OCI-LY1 (cell line): ENCODE results near the gene SLCO6A1.

Experiments used
- EZH2 ChIP-seq: fragments of 200-600 bp; sonication (generic), shearing (Covaris generic); IDR thresholded peaks from 2 replicates; pipeline ENCODE4 v1.8.0; 2017; ENCODE audit warnings: borderline replicate concordance, mixed run types, mild to moderate bottlenecking, antibody characterized with exemption, low read length, moderate library complexity, mixed read lengths
- TF ChIP-seq, protein P1 (sequence below): fragments of 200-600 bp; sonication (generic), shearing (Covaris generic); IDR thresholded peaks from 2 replicates; pipeline ENCODE4 v1.5.1; 2017; ENCODE audit warnings: mild to moderate bottlenecking, antibody characterized with exemption, low read length, moderate library complexity, mixed read lengths

- TF ChIP-seq, protein P1, sequence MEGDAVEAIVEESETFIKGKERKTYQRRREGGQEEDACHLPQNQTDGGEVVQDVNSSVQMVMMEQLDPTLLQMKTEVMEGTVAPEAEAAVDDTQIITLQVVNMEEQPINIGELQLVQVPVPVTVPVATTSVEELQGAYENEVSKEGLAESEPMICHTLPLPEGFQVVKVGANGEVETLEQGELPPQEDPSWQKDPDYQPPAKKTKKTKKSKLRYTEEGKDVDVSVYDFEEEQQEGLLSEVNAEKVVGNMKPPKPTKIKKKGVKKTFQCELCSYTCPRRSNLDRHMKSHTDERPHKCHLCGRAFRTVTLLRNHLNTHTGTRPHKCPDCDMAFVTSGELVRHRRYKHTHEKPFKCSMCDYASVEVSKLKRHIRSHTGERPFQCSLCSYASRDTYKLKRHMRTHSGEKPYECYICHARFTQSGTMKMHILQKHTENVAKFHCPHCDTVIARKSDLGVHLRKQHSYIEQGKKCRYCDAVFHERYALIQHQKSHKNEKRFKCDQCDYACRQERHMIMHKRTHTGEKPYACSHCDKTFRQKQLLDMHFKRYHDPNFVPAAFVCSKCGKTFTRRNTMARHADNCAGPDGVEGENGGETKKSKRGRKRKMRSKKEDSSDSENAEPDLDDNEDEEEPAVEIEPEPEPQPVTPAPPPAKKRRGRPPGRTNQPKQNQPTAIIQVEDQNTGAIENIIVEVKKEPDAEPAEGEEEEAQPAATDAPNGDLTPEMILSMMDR: peak; percentile 39; the same call in 1 of the 2 replicates
- TF ChIP-seq EZH2: no peak
Observed at GRCh38 chr5:102545175-102545574, 46.4 kb upstream of the SLCO6A1 start.
